ENCODE results near the gene GHR.

Gene GHR

GRCh38 chr5:42629284-42629683 is 206.0 kb downstream of the GHR start:
- no peak overlapping the region for H3K9ac ChIP-seq (ENCODE audit: low read depth, low read length, poor library complexity, severe bottlenecking)
- no peaks in the 10 kb centered on the region for H3K27me3 ChIP-seq (ENCODE audit: insufficient read depth, low read length, poor library complexity, severe bottlenecking)
- H2AFZ ChIP-seq (ENCODE audit: low read length): no peak overlapping the region
- H3K9me3 ChIP-seq (ENCODE audit: insufficient read depth, low read depth, low read length): no peaks in the 10 kb centered on the region
- TF ChIP-seq EZH2phosphoT487 (IDR thresholded peaks at IDR 0.05; ENCODE audit: borderline replicate concordance) (no peak), CTCF (conservative IDR thresholded peaks at IDR 0.05; ENCODE audit: low read length) (no peak)
- H3K36me3 ChIP-seq (ENCODE audit: insufficient read depth, low read length): no peaks in the 10 kb centered on the region
- H3K4me2 ChIP-seq (ENCODE audit: low read depth, low read length, poor library complexity, severe bottlenecking): no peak overlapping the region
- H4K20me1 ChIP-seq (ENCODE audit: insufficient read depth, low read length, poor library complexity, severe bottlenecking): no peaks in the 10 kb centered on the region
- no peaks in the 10 kb centered on the region for H3F3A ChIP-seq (ENCODE audit: low read depth)
- H3K4me3 ChIP-seq (ENCODE audit: low read length, poor library complexity, severe bottlenecking): no peak overlapping the region
- peaks cover 3% of the 10 kb centered on the region for H3K4me1 ChIP-seq (ENCODE audit: insufficient read depth, low read length, poor library complexity, severe bottlenecking)
- H3K79me2 ChIP-seq (ENCODE audit: insufficient read depth, low read length): no peaks in the 10 kb centered on the region
- H3K9me2 ChIP-seq (replicated peaks; ENCODE audit: low read depth, low read length): no peaks in the 10 kb centered on the region

- H3K4me1 ChIP-seq (ENCODE audit: insufficient read depth, low read length, poor library complexity, severe bottlenecking): peaks cover 3% of the 10 kb centered on the region
These were observed 208.0 kb downstream of the GHR start for GRCh38 chr5:42631241-42631640.

GRCh38 chr5:42632354-42632900 is 209.2 kb downstream of the GHR start:
- Histone ChIP-seq H3K36me3 (ENCODE audit: insufficient read depth, low read length) (no peaks in the 10 kb centered on the region), H3K9me3 (ENCODE audit: insufficient read depth, low read depth, low read length) (no peaks in the 10 kb centered on the region), H3F3A (ENCODE audit: low read depth) (no peaks in the 10 kb centered on the region), H3K27me3 (ENCODE audit: insufficient read depth, low read length, poor library complexity, severe bottlenecking) (no peaks in the 10 kb centered on the region), H3K4me2 (ENCODE audit: low read depth, low read length, poor library complexity, severe bottlenecking) (no peak overlapping the region), H3K4me1 (ENCODE audit: insufficient read depth, low read length, poor library complexity, severe bottlenecking) (peaks cover 3% of the 10 kb centered on the region), H3K9ac (ENCODE audit: low read depth, low read length, poor library complexity, severe bottlenecking) (no peak overlapping the region), H3K9me2 (replicated peaks; ENCODE audit: low read depth, low read length) (no peaks in the 10 kb centered on the region), H3K4me3 (ENCODE audit: low read length, poor library complexity, severe bottlenecking) (no peak overlapping the region), H4K20me1 (ENCODE audit: insufficient read depth, low read length, poor library complexity, severe bottlenecking) (no peaks in the 10 kb centered on the region), H2AFZ (ENCODE audit: low read length) (no peak overlapping the region), H3K79me2 (ENCODE audit: insufficient read depth, low read length) (no peaks in the 10 kb centered on the region)
- TF ChIP-seq CTCF (conservative IDR thresholded peaks at IDR 0.05; ENCODE audit: low read length) (no peak), EZH2phosphoT487 (IDR thresholded peaks at IDR 0.05; ENCODE audit: borderline replicate concordance) (no peak)

More at GRCh38 chr5:42631241-42631640, 208.0 kb downstream of the GHR start:
- no peaks in the 10 kb centered on the region for H3K36me3 ChIP-seq (ENCODE audit: insufficient read depth, low read length)
- no peaks in the 10 kb centered on the region for H4K20me1 ChIP-seq (ENCODE audit: insufficient read depth, low read length, poor library complexity, severe bottlenecking)
- H3F3A ChIP-seq (ENCODE audit: low read depth): no peaks in the 10 kb centered on the region
- H3K9me3 ChIP-seq (ENCODE audit: insufficient read depth, low read depth, low read length): no peaks in the 10 kb centered on the region
- no peak overlapping the region for H3K9ac ChIP-seq (ENCODE audit: low read depth, low read length, poor library complexity, severe bottlenecking)
- H3K9me2 ChIP-seq (replicated peaks; ENCODE audit: low read depth, low read length): no peaks in the 10 kb centered on the region
- no peaks in the 10 kb centered on the region for H3K79me2 ChIP-seq (ENCODE audit: insufficient read depth, low read length)
- no peak overlapping the region for H3K4me3 ChIP-seq (ENCODE audit: low read length, poor library complexity, severe bottlenecking)
- no peak for TF ChIP-seq EZH2phosphoT487 (IDR thresholded peaks at IDR 0.05; ENCODE audit: borderline replicate concordance)
- no peak for TF ChIP-seq CTCF (conservative IDR thresholded peaks at IDR 0.05; ENCODE audit: low read length)
- no peak overlapping the region for H2AFZ ChIP-seq (ENCODE audit: low read length)
- no peaks in the 10 kb centered on the region for H3K27me3 ChIP-seq (ENCODE audit: insufficient read depth, low read length, poor library complexity, severe bottlenecking)
- H3K4me2 ChIP-seq (ENCODE audit: low read depth, low read length, poor library complexity, severe bottlenecking): no peak overlapping the region

Measured in Loucy (cell line).